GM23338 (cell line): ENCODE measurements around the gene MTREX. TPM values are rescaled to one million over a fixed set of nuclear protein-coding genes. Genes with fewer than 3 reads are reported as not detected.

ENCODE experiments used
- ATAC-seq: fragments of 200-7000 bp; cut with Tn5 transposase; 3 replicates; pipeline ENCODE4 v1.9.1; 2020
- DNase-seq: peaks from one replicate; pipeline ENCODE4 v3.0.0-alpha.2; 2015; ENCODE audit warnings: low spot score
- H2AFZ ChIP-seq: fragments of 200-600 bp; sonication (generic); 2 replicates; pipeline ENCODE4 v1.8.0; 2016; ENCODE audit warnings: antibody characterized with exemption, mild to moderate bottlenecking, moderate library complexity
- H3F3A ChIP-seq: fragments of 200-600 bp; sonication (generic); replicated peaks from 2 replicates; pipeline ENCODE4 v1.8.0; 2017; ENCODE audit warnings: antibody characterized with exemption, mixed run types, low read depth
- H3K27ac ChIP-seq: fragments of 200-600 bp; sonication (generic); 2 replicates; pipeline ENCODE4 v1.6.1; 2016; ENCODE audit warnings: low read depth
- H3K27me3 ChIP-seq: fragments of 200-600 bp; sonication (generic); 2 replicates; pipeline ENCODE4 v1.8.0; 2016; ENCODE audit warnings: mild to moderate bottlenecking, mixed run types, moderate library complexity; ENCODE audit not compliant: insufficient read depth
- H3K36me3 ChIP-seq: fragments of 200-600 bp; sonication (generic); 2 replicates; pipeline ENCODE4 v1.8.0; 2016; ENCODE audit warnings: mild to moderate bottlenecking; ENCODE audit not compliant: insufficient read depth
- H3K4me1 ChIP-seq: fragments of 200-600 bp; sonication (generic); 2 replicates; pipeline ENCODE4 v1.8.0; 2016; ENCODE audit warnings: mild to moderate bottlenecking, moderate library complexity; ENCODE audit not compliant: insufficient read depth
- H3K4me2 ChIP-seq: fragments of 200-600 bp; sonication (generic); 2 replicates; pipeline ENCODE4 v1.7.1; 2017; ENCODE audit warnings: mixed run types
- H3K4me3 ChIP-seq: fragments of 200-600 bp; sonication (generic); 2 replicates; pipeline ENCODE4 v1.6.1; 2016; ENCODE audit warnings: mixed run types
- H3K79me2 ChIP-seq: fragments of 200-600 bp; sonication (generic); replicated peaks from 2 replicates; pipeline ENCODE4 v1.8.0; 2017; ENCODE audit warnings: mild to moderate bottlenecking; ENCODE audit not compliant: insufficient read depth
- H3K9me2 ChIP-seq: fragments of 200-600 bp; sonication (generic); 2 replicates; pipeline ENCODE4 v1.8.0; 2017; ENCODE audit not compliant: insufficient read depth
- H4K20me1 ChIP-seq: fragments of 200-600 bp; sonication (generic); replicated peaks from 2 replicates; pipeline ENCODE4 v1.8.0; 2017; ENCODE audit warnings: mild to moderate bottlenecking; ENCODE audit not compliant: insufficient read depth
- H3K27ac Mint-ChIP-seq: 2 replicates; pipeline ENCODE4 v1.8.0; 2020; ENCODE audit warnings: inconsistent platforms, mild to moderate bottlenecking, moderate library complexity, mixed read lengths
- H3K27me3 Mint-ChIP-seq: 3 replicates; pipeline ENCODE4 v1.8.0; 2022; ENCODE audit warnings: low read depth, mild to moderate bottlenecking, moderate library complexity, mixed read lengths, inconsistent platforms; ENCODE audit not compliant: insufficient read depth, poor library complexity
- H3K36me3 Mint-ChIP-seq: 3 replicates; pipeline ENCODE4 v1.8.0; 2021; ENCODE audit warnings: low read depth, mild to moderate bottlenecking, inconsistent platforms, moderate library complexity, mixed read lengths
- H3K4me1 Mint-ChIP-seq: 3 replicates; pipeline ENCODE4 v1.8.0; 2020; ENCODE audit warnings: mild to moderate bottlenecking, inconsistent platforms, mixed read lengths
- H3K4me3 Mint-ChIP-seq: 3 replicates; pipeline ENCODE4 v1.8.0; 2021; ENCODE audit warnings: moderate library complexity, mild to moderate bottlenecking, inconsistent platforms, mixed read lengths
- H3K9me3 Mint-ChIP-seq: 3 replicates; pipeline ENCODE4 v1.8.0; 2020; ENCODE audit warnings: moderate library complexity, mild to moderate bottlenecking, inconsistent platforms, mixed read lengths
- CREB1 ChIP-seq: fragments of 250-450 bp; sonication (Bioruptor Pico); IDR thresholded peaks from 2 replicates; pipeline ENCODE4 v1.5.0; 2020; ENCODE audit warnings: low read depth, mild to moderate bottlenecking, moderate library complexity
- EZH2 ChIP-seq: fragments of 200-600 bp; sonication (generic); IDR thresholded peaks from one replicate; pipeline ENCODE4 v1.8.0; 2017; ENCODE audit warnings: antibody characterized with exemption, mild to moderate bottlenecking, low read depth; ENCODE audit not compliant: unreplicated experiment
- EZH2phosphoT487 ChIP-seq: fragments of 200-600 bp; sonication (generic); IDR thresholded peaks from one replicate; pipeline ENCODE4 v1.8.1; 2018; ENCODE audit warnings: antibody characterized with exemption; ENCODE audit not compliant: unreplicated experiment
- JUNB ChIP-seq: IDR thresholded peaks from one replicate; pipeline ENCODE4 v1.6.1; 2016; ENCODE audit warnings: antibody characterized with exemption; ENCODE audit not compliant: unreplicated experiment
- NANOG ChIP-seq: IDR thresholded peaks from 2 replicates; pipeline ENCODE4 v1.6.1; 2016; ENCODE audit warnings: antibody characterized with exemption, borderline replicate concordance
- POLR2AphosphoS5 ChIP-seq: IDR thresholded peaks from 2 replicates; pipeline ENCODE4 v1.6.1; 2016; ENCODE audit warnings: antibody characterized with exemption, low read depth
- STAT1 ChIP-seq: IDR thresholded peaks from one replicate; pipeline ENCODE4 v1.6.1; 2016; ENCODE audit warnings: antibody characterized with exemption; ENCODE audit not compliant: unreplicated experiment
- ZNF114 ChIP-seq: fragments of 250-450 bp; sonication (Bioruptor Pico); IDR thresholded peaks from 2 replicates; pipeline ENCODE4 v1.5.0; 2020; ENCODE audit warnings: mild to moderate bottlenecking, moderate library complexity
- ZNF331 ChIP-seq: fragments of 250-450 bp; sonication (Bioruptor Pico); IDR thresholded peaks from 2 replicates; pipeline ENCODE4 v1.5.0; 2020; ENCODE audit warnings: low read depth, mild to moderate bottlenecking, moderate library complexity
- polyA plus RNA-seq: library from polyadenylated mRNA; unstranded; fragments of >200 nt; fragmentation: Nextera tagmentation; extraction: Ambion mirVana; gene quantifications from 2 replicates; pipeline ENCODE4 v1.2.1, GENCODE V29; 2016
- total RNA-seq: library from RNA; depleted of rRNA; stranded (reverse); fragments of >200 nt; shearing (Covaris generic); gene quantifications from 2 replicates; pipeline ENCODE4 v1.2.3, GENCODE V29; 2014
- TF ChIP-seq, protein P1 (sequence below), 2 experiments: fragments of 200-600 bp in 1 of 2; sonication (generic) in 1 of 2; conservative IDR thresholded peaks; 2 replicates each; pipeline versions ENCODE4 v1.5.1 to v1.6.1; 2016 to 2017; ENCODE audit warnings: antibody characterized with exemption in 2 of 2, low read depth in 2 of 2, mild to moderate bottlenecking in 2 of 2, moderate library complexity in 1 of 2
- TF ChIP-seq, protein P2 (sequence below): fragments of 250-450 bp; sonication (Bioruptor Pico); IDR thresholded peaks from 2 replicates; pipeline ENCODE4 v1.5.0; 2020; ENCODE audit warnings: mild to moderate bottlenecking, moderate library complexity
- TF ChIP-seq, protein P3 (sequence below): IDR thresholded peaks from 2 replicates; pipeline ENCODE4 v1.6.1; 2016; ENCODE audit warnings: antibody characterized with exemption

The MTREX gene
- total and polyA plus RNA-seq, 2 experiments from 2014 or later, result 47.5 to 94.9 TPM

DNA sequence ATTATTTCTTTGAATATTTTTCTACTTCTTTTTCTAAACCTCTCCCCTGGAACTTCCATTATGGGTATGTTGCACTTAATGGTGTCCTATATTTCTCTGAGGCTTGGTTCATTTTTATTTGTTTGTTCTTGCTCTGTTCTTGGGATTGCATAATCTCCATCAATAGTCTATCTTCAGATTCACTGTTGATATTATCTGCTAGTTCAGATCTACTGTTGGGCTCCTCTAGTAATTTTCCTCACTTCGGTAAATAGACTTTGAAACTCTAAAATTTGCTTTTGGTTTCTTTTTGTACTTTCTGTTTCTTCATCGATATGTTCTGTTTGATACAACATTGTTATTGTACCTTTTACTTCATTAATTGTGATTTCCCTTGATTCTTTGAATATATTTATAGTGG is 76.3 kb downstream of the MTREX start:
- Mint-ChIP-seq H3K9me3 (peaks cover 4% of the 10 kb centered on the region; the same call in 2 of the 3 replicates), H3K4me1 (peaks cover 24% of the 10 kb centered on the region; the same call in 2 of the 3 replicates), H3K36me3 (peaks cover 55% of the 10 kb centered on the region), H3K27ac (no peak overlapping the region), H3K27me3 (peaks cover 2% of the 10 kb centered on the region), H3K4me3 (no peak overlapping the region)
- H3K4me2 ChIP-seq, result no peak overlapping the region
- DNase-seq (no peak), ATAC-seq (no peak)
- no peak overlapping the region for H3K27ac ChIP-seq
- no peak overlapping the region for H2AFZ ChIP-seq
- H3K4me3 ChIP-seq, result no peak overlapping the region
- no peaks in the 10 kb centered on the region for H3K27me3 ChIP-seq
- no peaks in the 10 kb centered on the region for H3K9me2 ChIP-seq
- H3K4me1 ChIP-seq, result 0 out of 2 replicates have a peak, but pooled peaks cover 4% of the 10 kb centered on the region
- peaks cover 21% of the 10 kb centered on the region for H3K79me2 ChIP-seq
- TF ChIP-seq EZH2phosphoT487, result no peak
- TF ChIP-seq, protein P1, sequence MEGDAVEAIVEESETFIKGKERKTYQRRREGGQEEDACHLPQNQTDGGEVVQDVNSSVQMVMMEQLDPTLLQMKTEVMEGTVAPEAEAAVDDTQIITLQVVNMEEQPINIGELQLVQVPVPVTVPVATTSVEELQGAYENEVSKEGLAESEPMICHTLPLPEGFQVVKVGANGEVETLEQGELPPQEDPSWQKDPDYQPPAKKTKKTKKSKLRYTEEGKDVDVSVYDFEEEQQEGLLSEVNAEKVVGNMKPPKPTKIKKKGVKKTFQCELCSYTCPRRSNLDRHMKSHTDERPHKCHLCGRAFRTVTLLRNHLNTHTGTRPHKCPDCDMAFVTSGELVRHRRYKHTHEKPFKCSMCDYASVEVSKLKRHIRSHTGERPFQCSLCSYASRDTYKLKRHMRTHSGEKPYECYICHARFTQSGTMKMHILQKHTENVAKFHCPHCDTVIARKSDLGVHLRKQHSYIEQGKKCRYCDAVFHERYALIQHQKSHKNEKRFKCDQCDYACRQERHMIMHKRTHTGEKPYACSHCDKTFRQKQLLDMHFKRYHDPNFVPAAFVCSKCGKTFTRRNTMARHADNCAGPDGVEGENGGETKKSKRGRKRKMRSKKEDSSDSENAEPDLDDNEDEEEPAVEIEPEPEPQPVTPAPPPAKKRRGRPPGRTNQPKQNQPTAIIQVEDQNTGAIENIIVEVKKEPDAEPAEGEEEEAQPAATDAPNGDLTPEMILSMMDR (conservative IDR thresholded peaks at IDR 0.05; ENCODE audit: low read depth in 2 of 2), result no peak
- TF ChIP-seq NANOG, result no peak
- TF ChIP-seq POLR2AphosphoS5, result no peak
- no peak for TF ChIP-seq CREB1 (CRISPR knock-in tag)
- TF ChIP-seq, protein P2, sequence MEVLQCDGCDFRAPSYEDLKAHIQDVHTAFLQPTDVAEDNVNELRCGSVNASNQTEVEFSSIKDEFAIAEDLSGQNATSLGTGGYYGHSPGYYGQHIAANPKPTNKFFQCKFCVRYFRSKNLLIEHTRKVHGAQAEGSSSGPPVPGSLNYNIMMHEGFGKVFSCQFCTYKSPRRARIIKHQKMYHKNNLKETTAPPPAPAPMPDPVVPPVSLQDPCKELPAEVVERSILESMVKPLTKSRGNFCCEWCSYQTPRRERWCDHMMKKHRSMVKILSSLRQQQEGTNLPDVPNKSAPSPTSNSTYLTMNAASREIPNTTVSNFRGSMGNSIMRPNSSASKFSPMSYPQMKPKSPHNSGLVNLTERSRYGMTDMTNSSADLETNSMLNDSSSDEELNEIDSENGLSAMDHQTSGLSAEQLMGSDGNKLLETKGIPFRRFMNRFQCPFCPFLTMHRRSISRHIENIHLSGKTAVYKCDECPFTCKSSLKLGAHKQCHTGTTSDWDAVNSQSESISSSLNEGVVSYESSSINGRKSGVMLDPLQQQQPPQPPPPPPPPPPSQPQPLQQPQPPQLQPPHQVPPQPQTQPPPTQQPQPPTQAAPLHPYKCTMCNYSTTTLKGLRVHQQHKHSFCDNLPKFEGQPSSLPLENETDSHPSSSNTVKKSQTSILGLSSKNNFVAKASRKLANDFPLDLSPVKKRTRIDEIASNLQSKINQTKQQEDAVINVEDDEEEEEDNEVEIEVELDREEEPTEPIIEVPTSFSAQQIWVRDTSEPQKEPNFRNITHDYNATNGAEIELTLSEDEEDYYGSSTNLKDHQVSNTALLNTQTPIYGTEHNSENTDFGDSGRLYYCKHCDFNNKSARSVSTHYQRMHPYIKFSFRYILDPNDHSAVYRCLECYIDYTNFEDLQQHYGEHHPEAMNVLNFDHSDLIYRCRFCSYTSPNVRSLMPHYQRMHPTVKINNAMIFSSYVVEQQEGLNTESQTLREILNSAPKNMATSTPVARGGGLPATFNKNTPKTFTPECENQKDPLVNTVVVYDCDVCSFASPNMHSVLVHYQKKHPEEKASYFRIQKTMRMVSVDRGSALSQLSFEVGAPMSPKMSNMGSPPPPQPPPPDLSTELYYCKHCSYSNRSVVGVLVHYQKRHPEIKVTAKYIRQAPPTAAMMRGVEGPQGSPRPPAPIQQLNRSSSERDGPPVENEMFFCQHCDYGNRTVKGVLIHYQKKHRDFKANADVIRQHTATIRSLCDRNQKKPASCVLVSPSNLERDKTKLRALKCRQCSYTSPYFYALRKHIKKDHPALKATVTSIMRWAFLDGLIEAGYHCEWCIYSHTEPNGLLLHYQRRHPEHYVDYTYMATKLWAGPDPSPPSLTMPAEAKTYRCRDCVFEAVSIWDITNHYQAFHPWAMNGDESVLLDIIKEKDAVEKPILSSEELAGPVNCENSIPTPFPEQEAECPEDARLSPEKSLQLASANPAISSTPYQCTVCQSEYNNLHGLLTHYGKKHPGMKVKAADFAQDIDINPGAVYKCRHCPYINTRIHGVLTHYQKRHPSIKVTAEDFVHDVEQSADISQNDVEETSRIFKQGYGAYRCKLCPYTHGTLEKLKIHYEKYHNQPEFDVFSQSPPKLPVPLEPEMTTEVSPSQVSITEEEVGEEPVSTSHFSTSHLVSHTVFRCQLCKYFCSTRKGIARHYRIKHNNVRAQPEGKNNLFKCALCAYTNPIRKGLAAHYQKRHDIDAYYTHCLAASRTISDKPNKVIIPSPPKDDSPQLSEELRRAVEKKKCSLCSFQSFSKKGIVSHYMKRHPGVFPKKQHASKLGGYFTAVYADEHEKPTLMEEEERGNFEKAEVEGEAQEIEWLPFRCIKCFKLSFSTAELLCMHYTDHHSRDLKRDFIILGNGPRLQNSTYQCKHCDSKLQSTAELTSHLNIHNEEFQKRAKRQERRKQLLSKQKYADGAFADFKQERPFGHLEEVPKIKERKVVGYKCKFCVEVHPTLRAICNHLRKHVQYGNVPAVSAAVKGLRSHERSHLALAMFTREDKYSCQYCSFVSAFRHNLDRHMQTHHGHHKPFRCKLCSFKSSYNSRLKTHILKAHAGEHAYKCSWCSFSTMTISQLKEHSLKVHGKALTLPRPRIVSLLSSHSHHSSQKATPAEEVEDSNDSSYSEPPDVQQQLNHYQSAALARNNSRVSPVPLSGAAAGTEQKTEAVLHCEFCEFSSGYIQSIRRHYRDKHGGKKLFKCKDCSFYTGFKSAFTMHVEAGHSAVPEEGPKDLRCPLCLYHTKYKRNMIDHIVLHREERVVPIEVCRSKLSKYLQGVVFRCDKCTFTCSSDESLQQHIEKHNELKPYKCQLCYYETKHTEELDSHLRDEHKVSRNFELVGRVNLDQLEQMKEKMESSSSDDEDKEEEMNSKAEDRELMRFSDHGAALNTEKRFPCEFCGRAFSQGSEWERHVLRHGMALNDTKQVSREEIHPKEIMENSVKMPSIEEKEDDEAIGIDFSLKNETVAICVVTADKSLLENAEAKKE (CRISPR knock-in tag), result no peak
- no peak for TF ChIP-seq ZNF114
- TF ChIP-seq, protein P3, sequence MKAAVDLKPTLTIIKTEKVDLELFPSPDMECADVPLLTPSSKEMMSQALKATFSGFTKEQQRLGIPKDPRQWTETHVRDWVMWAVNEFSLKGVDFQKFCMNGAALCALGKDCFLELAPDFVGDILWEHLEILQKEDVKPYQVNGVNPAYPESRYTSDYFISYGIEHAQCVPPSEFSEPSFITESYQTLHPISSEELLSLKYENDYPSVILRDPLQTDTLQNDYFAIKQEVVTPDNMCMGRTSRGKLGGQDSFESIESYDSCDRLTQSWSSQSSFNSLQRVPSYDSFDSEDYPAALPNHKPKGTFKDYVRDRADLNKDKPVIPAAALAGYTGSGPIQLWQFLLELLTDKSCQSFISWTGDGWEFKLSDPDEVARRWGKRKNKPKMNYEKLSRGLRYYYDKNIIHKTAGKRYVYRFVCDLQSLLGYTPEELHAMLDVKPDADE, result no peak
- TF ChIP-seq STAT1, result no peak
- no peak for TF ChIP-seq ZNF331
- no peak for TF ChIP-seq JUNB
- TF ChIP-seq EZH2, result no peak
- H3K36me3 ChIP-seq, result peaks cover 7% of the 10 kb centered on the region; the same call in 1 of the 2 replicates
- H3F3A ChIP-seq, result no peaks in the 10 kb centered on the region
- no peaks in the 10 kb centered on the region for H4K20me1 ChIP-seq
